Adrenal gland (tissue), 12 donors: Measurements from ENCODE around the gene OR7G2. TPM values are rescaled to one million over a fixed set of nuclear protein-coding genes. Genes with fewer than 3 reads are reported as not detected.

Source experiments
- DNase-seq, 7 donors: peaks; one replicate each; pipeline ENCODE4 v3.0.0-alpha.2; 2019 to 2020
- H3K27ac ChIP-seq, 5 donors: fragments of 200-600 bp; sonication (generic) in 4 of 5; 1 replicate in 3 of 5; 2 replicates in 2 of 5; pipeline versions ENCODE4 v1.5.1 to v1.8.0; 2016 to 2020; ENCODE audit warnings: mild to moderate bottlenecking in 1 of 5
- H3K27me3 ChIP-seq: fragments of 200-600 bp; 2 replicates; pipeline ENCODE4 v1.8.0; 2021
- H3K36me3 ChIP-seq, 2 donors: fragments of 200-600 bp; replicated peaks in 1 of 2; 1 replicate in 1 of 2; 2 replicates in 1 of 2; pipeline versions ENCODE4 v1.5.1 to v1.8.0; 2018 to 2022
- H3K4me1 ChIP-seq, 2 donors: fragments of 200-600 bp; replicated peaks in 1 of 2; 1 replicate in 1 of 2; 2 replicates in 1 of 2; pipeline versions ENCODE4 v1.5.1 to v1.8.0; 2018 to 2021
- H3K4me3 ChIP-seq, 4 donors: fragments of 200-600 bp; sonication (generic) in 3 of 4; one replicate each; pipeline ENCODE4 v1.5.1; 2016 to 2018
- H3K9me3 ChIP-seq, 3 donors: fragments of 200-600 bp; sonication (generic) in 1 of 3; replicated peaks in 1 of 3; 1 replicate in 2 of 3; 2 replicates in 1 of 3; pipeline versions ENCODE4 v1.5.1 to v1.8.0; 2016 to 2021
- POLR2A ChIP-seq, 2 donors: fragments of 450-650 bp; IDR thresholded peaks; one replicate each; pipeline ENCODE4 v1.6.1; 2017; ENCODE audit warnings: antibody characterized with exemption in 2 of 2, mild to moderate bottlenecking in 2 of 2, moderate library complexity in 1 of 2
- WGBS, 4 donors: extraction: QIAGEN DNeasy Blood & Tissue Kit in 2 of 4; methylation state at CpG; one replicate each; pipeline versions ENCODE4 v1.1.5 to v1.1.7; 2013 to 2017; 5-methylcytosine and 5-hydroxymethylcytosine counted together
- intact Hi-C, 2 donors: fragments of 100-400 bp; cut with DNase I; formaldehyde crosslinking; loops; one replicate each; pipeline versions ENCODE4 v1.14.1 to v1.15.0; 2022 to 2023
- polyA plus RNA-seq, 3 donors: library from polyadenylated mRNA; stranded (reverse); fragments of 200-250 nt in 2 of 3; fragments of 350-450 nt in 1 of 3; fragmentation: Illumina TruSeq in 1 of 3; extraction: RNeasy Lipid Tissue Mini Kit (QIAGEN cat#74804) in 1 of 3; gene quantifications; one replicate each; pipeline ENCODE4 v1.2.3, GENCODE V29; 2013 to 2014
- total RNA-seq, 9 donors: library from RNA; depleted of rRNA in 4 of 9; stranded (reverse); fragments of >200 nt in 4 of 9; fragments of 120-200 nt in 1 of 9; fragmentation: NEBNext Ultra II Directional in 1 of 9; extraction: Animal tissue kit (Norgen Biotek cat#: 25700) in 1 of 9; gene quantifications; one replicate each; pipeline versions ENCODE4 v1.1.0 to v1.2.4, GENCODE V29; 2013 to 2023
- TF ChIP-seq, protein P1 (sequence below), 6 experiments: fragments of 450-650 bp in 4 of 6; fragments of 200-600 bp in 2 of 6; sonication (generic) in 1 of 6; IDR thresholded peaks; 1 replicate in 5 of 6; 2 replicates in 1 of 6; pipeline versions ENCODE4 v1.5.1 to v1.8.0; 2016 to 2021; ENCODE audit warnings: antibody characterized with exemption in 6 of 6, mild to moderate bottlenecking in 2 of 6, moderate library complexity in 1 of 6
- donor health status: healthy with polysubstance abuse.
- donor health status: Bipolar disorder and iron deficiency.
- donor health status: DM: yes; HTN: yes; CAD: no.
- donor health status: DM: no; HTN: no; CAD: no.
- donor health status: DM: no; HTN: no; CAD: no.
- donor health status: DM: yes; HTN: yes; CAD: no.

The OR7G2 gene
- total and polyA plus RNA-seq, 12 donors: not detected

DNA sequence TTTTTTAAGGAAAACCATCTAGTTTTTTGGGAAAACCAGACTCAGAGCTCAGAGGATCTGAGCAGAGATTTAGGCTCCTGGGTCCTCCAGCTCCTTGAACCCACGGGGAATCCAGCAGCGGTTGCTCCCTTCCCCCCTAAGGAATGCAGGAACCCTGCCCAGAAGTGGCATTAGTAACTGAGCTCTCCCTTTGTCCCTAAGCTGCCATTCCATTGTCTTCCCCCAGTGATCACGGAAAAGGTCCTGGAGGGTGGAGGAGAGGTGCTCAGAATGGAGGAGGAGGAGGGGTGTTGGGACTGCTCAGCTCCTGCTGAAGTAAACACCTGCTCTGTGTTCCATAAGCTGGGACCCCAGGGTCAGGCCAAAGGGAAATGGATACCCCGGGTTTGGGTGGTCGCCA is 37.2 kb downstream of the OR7G2 start:
- H3K9me3 ChIP-seq: no peaks in the 10 kb centered on the region
- TF ChIP-seq, protein P1, sequence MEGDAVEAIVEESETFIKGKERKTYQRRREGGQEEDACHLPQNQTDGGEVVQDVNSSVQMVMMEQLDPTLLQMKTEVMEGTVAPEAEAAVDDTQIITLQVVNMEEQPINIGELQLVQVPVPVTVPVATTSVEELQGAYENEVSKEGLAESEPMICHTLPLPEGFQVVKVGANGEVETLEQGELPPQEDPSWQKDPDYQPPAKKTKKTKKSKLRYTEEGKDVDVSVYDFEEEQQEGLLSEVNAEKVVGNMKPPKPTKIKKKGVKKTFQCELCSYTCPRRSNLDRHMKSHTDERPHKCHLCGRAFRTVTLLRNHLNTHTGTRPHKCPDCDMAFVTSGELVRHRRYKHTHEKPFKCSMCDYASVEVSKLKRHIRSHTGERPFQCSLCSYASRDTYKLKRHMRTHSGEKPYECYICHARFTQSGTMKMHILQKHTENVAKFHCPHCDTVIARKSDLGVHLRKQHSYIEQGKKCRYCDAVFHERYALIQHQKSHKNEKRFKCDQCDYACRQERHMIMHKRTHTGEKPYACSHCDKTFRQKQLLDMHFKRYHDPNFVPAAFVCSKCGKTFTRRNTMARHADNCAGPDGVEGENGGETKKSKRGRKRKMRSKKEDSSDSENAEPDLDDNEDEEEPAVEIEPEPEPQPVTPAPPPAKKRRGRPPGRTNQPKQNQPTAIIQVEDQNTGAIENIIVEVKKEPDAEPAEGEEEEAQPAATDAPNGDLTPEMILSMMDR (IDR thresholded peaks at IDR 0.05): no peak
- TF ChIP-seq POLR2A (IDR thresholded peaks at IDR 0.05): no peak
- H3K27ac ChIP-seq: no peak overlapping the region
- H3K27me3 ChIP-seq: no peaks in the 10 kb centered on the region
- intact Hi-C loops: loop anchor here in 1 of 2 donors (10.0 kb wide), 1 partner anchor 415 kb away; no protein-coding TSS in a partner anchor
- H3K4me1 ChIP-seq: peaks cover 0 to under 1% of the 10 kb centered on the region in 2 donors
- no peak overlapping the region for H3K4me3 ChIP-seq
- H3K36me3 ChIP-seq: no peaks in the 10 kb centered on the region
- no peak for DNase-seq
- WGBS, 4 donors: 49 to 57% (median 51%) methylated on average over 5 of the region's 5 CpGs

DNA sequence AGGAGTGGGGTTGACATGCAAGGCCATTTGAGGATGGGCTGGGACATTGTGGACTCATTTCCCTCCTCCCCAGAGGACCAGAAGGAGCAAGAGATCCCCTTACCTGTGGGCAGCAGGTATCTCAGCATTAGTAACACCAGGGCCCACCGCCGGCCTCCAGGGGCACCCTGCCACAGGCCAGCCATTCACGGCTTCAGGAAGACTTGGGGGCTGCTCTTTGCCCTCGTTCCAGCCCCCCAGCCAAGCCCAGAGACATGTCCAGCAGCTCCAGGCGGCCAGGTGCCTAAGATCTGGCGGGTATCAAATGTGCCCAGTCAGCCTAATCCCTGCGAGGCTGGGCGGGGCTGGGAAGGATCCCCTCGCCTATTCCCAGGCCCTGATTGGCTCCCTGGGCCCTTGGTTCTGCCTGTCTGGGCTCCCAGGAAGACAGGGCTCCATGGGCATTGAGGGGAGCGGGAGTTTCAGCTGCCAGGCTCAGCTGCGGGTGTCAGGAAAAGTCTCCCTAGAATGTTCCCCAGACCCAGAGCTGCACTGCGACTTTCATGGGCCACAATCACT is 41.7 kb downstream of the OR7G2 start:
- no peak for DNase-seq
- 50 to 79% (median 62%) methylated on average over 1 to 12 of the region's 12 CpGs for WGBS, 4 donors
- Histone ChIP-seq H3K27me3 (no peaks in the 10 kb centered on the region), H3K27ac (no peak overlapping the region), H3K4me1 (no peaks in the 10 kb centered on the region), H3K36me3 (no peaks in the 10 kb centered on the region), H3K9me3 (no peaks in the 10 kb centered on the region), H3K4me3 (no peak overlapping the region)
- TF ChIP-seq, protein P1 (IDR thresholded peaks at IDR 0.05): no peak
- no peak for TF ChIP-seq POLR2A (IDR thresholded peaks at IDR 0.05)
- intact Hi-C loops: no loop called here

DNA sequence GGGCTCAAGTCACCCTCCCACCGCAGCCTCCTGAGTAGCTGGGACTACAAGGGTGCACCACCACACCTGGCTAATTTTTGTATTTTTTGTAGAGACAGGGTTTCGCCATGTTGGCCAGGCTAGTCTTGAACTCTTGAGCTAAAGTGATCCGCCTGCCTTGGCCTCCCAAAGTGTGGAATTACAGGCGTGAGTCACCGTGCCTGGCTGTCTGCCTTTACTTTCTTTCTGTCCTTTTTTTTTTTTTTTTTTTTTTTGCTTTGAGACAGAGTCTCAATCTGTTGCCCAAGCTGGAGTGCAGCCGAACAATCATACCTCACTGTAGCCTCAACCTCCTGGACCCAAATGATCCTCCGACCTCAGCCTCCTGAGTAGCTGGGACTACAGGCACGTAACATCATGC is 45.4 kb downstream of the OR7G2 start:
- DNase-seq: no peak
- no peaks in the 10 kb centered on the region for H3K36me3 ChIP-seq
- no peaks in the 10 kb centered on the region for H3K4me1 ChIP-seq
- intact Hi-C loops: no loop called here
- 71 to 85% (median 79%) methylated on average over 8 of the region's 8 CpGs for WGBS, 4 donors
- H3K9me3 ChIP-seq: no peaks in the 10 kb centered on the region
- TF ChIP-seq, protein P1 (IDR thresholded peaks at IDR 0.05): no peak
- no peak for TF ChIP-seq POLR2A (IDR thresholded peaks at IDR 0.05)
- H3K4me3 ChIP-seq: no peak overlapping the region
- no peak overlapping the region for H3K27ac ChIP-seq
- no peaks in the 10 kb centered on the region for H3K27me3 ChIP-seq

DNA sequence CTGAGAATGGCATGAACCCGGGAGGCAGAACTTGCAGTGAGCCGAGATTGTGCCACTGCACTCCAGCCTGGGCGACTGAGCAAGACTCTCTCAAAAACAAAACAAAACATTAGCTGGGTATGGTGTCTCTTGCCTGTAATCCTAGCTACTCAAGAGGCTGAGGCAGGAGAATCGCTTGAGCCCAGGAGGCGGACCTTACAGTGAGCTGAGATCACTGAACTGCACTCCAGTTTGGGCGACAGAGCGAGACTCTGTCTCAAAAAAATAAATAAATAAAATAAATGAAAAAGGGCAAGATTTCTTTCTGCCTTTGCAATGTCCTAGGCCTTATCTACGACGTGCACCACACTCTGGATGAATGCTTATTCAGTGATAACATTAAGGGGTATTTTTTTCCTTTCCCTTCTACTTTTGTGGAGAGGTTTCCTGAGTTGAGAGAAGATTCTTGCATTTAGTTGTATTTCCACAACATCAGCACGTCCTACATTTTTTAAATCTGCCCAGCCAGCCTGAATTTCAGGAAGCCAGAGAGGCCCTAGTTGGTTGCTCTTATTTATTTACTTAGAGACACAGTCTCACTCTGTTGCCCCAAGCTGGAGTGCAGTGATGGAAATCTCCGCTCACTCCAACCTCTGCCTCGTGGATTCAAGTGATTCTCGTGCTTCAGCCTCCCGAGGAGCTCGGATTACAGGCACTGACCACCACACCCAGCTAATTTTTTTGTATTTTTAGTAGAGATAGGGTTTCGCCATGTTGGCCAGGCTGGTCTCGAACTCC is 46.5 kb downstream of the OR7G2 start:
- Histone ChIP-seq H3K27me3 (no peaks in the 10 kb centered on the region), H3K4me1 (no peaks in the 10 kb centered on the region), H3K27ac (no peak overlapping the region), H3K4me3 (no peak overlapping the region), H3K9me3 (no peaks in the 10 kb centered on the region), H3K36me3 (no peaks in the 10 kb centered on the region)
- intact Hi-C loops: no loop called here
- no peak for DNase-seq
- WGBS, 4 donors: 64 to 72% (median 71%) methylated on average over 16 to 17 of the region's 17 CpGs
- TF ChIP-seq, protein P1 (IDR thresholded peaks at IDR 0.05): no peak
- no peak for TF ChIP-seq POLR2A (IDR thresholded peaks at IDR 0.05)
